AG10803 (cell line): ENCODE data around the gene CLASRP.

Experiments used
- DNase-seq: peaks from one replicate; pipeline ENCODE4 v3.0.0; 2010; ENCODE audit warnings: low read depth
- H3K4me3 ChIP-seq: 2 replicates; pipeline ENCODE4 v1.5.1; 2011; ENCODE audit warnings: mild to moderate bottlenecking, low read length, control low read depth
- CTCF ChIP-seq: conservative IDR thresholded peaks from 2 replicates; pipeline ENCODE4 v1.5.1; 2011; ENCODE audit warnings: mild to moderate bottlenecking, low read length, control low read depth, inconsistent platforms

The CLASRP gene

DNA sequence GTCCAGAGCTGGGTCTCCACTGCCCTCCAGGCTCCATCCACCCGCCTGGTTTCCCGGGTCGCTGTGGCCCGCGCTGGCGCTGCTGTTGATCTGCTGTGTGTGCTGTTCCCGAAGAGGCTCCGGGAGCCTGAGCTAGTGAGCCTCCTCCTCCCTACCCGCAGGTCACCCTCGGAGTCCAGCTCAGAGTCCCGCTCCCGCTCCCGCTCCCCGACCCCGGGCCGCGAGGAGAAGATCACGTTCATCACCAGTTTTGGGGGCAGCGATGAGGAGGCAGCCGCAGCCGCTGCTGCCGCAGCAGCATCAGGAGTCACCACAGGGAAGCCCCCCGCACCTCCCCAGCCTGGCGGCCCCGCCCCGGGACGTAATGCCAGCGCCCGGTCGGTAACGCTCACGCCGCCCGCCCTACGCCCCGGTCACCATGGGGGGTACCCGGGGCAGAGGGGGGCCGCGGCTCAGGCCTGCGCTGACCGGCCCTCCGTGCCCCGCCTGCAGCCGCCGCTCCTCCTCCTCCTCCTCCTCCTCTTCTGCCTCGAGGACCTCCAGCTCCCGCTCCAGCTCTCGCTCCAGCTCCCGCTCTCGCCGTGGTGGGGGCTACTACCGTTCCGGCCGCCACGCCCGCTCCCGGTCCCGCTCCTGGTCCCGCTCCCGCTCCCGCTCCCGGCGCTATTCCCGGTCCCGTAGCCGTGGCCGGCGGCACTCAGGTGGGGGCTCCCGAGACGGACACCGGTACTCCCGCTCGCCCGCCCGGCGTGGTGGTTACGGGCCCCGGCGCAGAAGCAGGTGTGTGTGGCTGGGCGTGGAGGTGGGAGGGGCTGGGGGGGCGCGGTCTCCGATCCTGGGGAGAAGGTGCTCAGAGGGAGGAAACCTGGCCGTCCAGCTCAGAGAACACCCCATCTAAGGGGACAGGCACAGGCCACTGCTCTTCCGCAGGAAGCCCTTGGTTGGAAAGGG, 25.3 kb downstream of the CLASRP start:
- TF ChIP-seq CTCF = no peak

DNA sequence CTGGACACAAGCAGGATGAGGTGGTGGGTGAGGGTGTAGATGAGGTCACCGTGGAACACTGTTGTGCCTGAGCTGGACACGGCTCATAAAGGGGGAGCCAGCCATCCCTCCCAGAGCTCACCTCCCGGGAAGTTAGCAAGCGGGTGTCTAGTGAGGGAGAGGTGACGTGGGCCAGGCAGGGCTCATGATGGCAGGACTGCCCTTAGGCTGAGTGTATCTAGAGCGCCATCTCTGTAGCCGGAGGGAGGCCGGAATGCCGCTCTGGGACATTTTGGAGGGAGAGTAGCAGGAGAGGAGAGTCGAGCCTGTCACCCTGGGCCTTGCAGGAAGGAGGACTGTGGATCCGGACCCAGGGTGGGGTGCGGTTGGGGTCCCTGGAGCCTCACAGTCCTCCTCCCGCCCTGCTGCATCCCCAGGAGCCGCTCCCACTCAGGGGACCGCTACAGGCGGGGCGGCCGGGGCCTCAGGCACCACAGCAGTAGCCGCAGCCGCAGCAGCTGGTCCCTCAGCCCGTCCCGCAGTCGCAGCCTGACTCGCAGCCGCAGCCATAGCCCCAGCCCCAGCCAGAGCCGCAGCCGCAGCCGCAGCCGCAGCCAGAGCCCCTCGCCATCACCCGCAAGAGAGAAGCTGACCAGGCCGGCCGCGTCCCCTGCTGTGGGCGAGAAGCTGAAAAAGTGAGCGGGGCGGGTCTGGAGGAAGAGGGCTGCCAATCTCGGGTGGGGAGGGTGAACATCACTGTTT, 28.2 kb downstream of the CLASRP start:
- no peak for TF ChIP-seq CTCF
- H3K4me3 ChIP-seq = no peak overlapping the region
- no peak for DNase-seq

More for the DNA sequence above, 25.3 kb downstream of the CLASRP start:
- DNase-seq = no peak
- H3K4me3 ChIP-seq = no peak overlapping the region

- no peak for DNase-seq
- TF ChIP-seq CTCF = no peak
- H3K4me3 ChIP-seq = no peak overlapping the region
These were observed 29.2 kb downstream of the CLASRP start for GRCh38 chr19:45068041-45068440.

GRCh38 chr19:45069056-45069455, 30.2 kb downstream of the CLASRP start:
- TF ChIP-seq CTCF = no peak
- H3K4me3 ChIP-seq = no peak overlapping the region
- no peak for DNase-seq

- H3K4me3 ChIP-seq = no peak overlapping the region
- no peak for TF ChIP-seq CTCF
- no peak for DNase-seq
These were observed 31.4 kb downstream of the CLASRP start for GRCh38 chr19:45070214-45070613.

- DNase-seq = no peak
- H3K4me3 ChIP-seq = no peak overlapping the region
- no peak for TF ChIP-seq CTCF
These were observed 32.2 kb downstream of the CLASRP start for GRCh38 chr19:45070861-45071544.
